OCI-LY1 (cell line): Measurements from ENCODE around the gene FREM2.

Experiments used
- EZH2 ChIP-seq: fragments of 200-600 bp; sonication (generic), shearing (Covaris generic); IDR thresholded peaks from 2 replicates; pipeline ENCODE4 v1.8.0; 2017; ENCODE audit warnings: borderline replicate concordance, mixed run types, mild to moderate bottlenecking, antibody characterized with exemption, low read length, moderate library complexity, mixed read lengths
- TF ChIP-seq, protein P1 (sequence below): fragments of 200-600 bp; sonication (generic), shearing (Covaris generic); IDR thresholded peaks from 2 replicates; pipeline ENCODE4 v1.5.1; 2017; ENCODE audit warnings: mild to moderate bottlenecking, antibody characterized with exemption, low read length, moderate library complexity, mixed read lengths

- TF ChIP-seq, protein P1, sequence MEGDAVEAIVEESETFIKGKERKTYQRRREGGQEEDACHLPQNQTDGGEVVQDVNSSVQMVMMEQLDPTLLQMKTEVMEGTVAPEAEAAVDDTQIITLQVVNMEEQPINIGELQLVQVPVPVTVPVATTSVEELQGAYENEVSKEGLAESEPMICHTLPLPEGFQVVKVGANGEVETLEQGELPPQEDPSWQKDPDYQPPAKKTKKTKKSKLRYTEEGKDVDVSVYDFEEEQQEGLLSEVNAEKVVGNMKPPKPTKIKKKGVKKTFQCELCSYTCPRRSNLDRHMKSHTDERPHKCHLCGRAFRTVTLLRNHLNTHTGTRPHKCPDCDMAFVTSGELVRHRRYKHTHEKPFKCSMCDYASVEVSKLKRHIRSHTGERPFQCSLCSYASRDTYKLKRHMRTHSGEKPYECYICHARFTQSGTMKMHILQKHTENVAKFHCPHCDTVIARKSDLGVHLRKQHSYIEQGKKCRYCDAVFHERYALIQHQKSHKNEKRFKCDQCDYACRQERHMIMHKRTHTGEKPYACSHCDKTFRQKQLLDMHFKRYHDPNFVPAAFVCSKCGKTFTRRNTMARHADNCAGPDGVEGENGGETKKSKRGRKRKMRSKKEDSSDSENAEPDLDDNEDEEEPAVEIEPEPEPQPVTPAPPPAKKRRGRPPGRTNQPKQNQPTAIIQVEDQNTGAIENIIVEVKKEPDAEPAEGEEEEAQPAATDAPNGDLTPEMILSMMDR: no peak
- TF ChIP-seq EZH2: no peak
Observed at GRCh38 chr13:38658906-38659305, 28.0 kb upstream of the FREM2 start.
